Activated T-helper 2 cell treated with anti-CD3 and anti-CD28 coated beads, Interferon-gamma antibody, Interleukin-2, Interleukin-4, amounts not matched to agents 10 μg/mL and 5 μg/mL and 100 μg/mL, durations not matched to agents 14 hours and 24 hours and 36 hours (primary cell): Measurements from ENCODE around the gene ARL14EP. TPM values are rescaled to one million over a fixed set of nuclear protein-coding genes. Genes with fewer than 3 reads are reported as not detected.
A peak's percentile ranks its signal among the peaks of the same experiment; 100 is the strongest.

Experiments used
- DNase-seq: peaks from one replicate; pipeline ENCODE4 v3.0.0; 2021; ENCODE audit warnings: low spot score
- H3K27ac Mint-ChIP-seq: one replicate; pipeline ENCODE4 v1.8.0; 2021; ENCODE audit warnings: mixed read lengths
- H3K27me3 Mint-ChIP-seq: one replicate; pipeline ENCODE4 v1.8.0; 2021; ENCODE audit warnings: low read depth, mixed read lengths
- H3K36me3 Mint-ChIP-seq: one replicate; pipeline ENCODE4 v1.8.0; 2021; ENCODE audit warnings: low read depth, mixed read lengths
- H3K4me1 Mint-ChIP-seq: one replicate; pipeline ENCODE4 v1.8.0; 2021; ENCODE audit warnings: low read depth, mixed read lengths
- H3K4me3 Mint-ChIP-seq: one replicate; pipeline ENCODE4 v1.8.0; 2021; ENCODE audit warnings: low read depth, mild to moderate bottlenecking, moderate library complexity, mixed read lengths
- H3K9me3 Mint-ChIP-seq: one replicate; pipeline ENCODE4 v1.8.0; 2021; ENCODE audit warnings: mixed read lengths
- intact Hi-C: fragments of 100-400 bp; cut with micrococcal nuclease; formaldehyde crosslinking; loops from one replicate; pipeline ENCODE4 v1.15.1; 2023
- total RNA-seq: library from RNA; stranded (reverse); gene quantifications from 2 replicates; pipeline ENCODE4 v1.2.3, GENCODE V29; 2022

ARL14EP gene
- total RNA-seq, 1 donor from 2014 or later, result 35.8 TPM

DNA sequence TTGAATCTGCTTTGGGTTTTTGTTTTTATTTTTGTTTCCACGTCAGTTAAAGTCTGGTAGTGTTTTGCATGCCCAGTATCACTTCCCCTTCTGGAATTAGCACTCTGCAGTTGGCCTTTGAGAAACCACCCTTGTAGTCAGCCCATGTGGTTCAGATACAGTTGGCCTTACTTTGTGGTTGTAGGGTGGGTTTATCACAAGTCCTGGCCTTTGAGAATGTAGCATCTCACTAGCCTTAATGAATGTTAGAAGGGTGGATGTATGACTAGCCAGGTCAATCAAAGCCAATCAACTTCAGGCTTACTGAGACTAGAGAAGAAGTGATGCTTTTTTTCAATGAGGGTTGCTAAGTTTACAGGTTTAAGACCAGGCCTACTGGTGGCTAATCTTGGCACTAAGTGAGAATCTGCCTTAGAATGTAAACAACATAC lies 19.8 kb downstream of the ARL14EP start:
- Mint-ChIP-seq H3K4me1 (peaks cover 6% of the 10 kb centered on the region), H3K4me3 (no peak overlapping the region), H3K27me3 (no peaks in the 10 kb centered on the region), H3K27ac (peak overlapping the region; percentile 7), H3K36me3 (peaks cover 29% of the 10 kb centered on the region), H3K9me3 (no peaks in the 10 kb centered on the region)
- intact Hi-C loops, result no loop called here
- no peak for DNase-seq

DNA sequence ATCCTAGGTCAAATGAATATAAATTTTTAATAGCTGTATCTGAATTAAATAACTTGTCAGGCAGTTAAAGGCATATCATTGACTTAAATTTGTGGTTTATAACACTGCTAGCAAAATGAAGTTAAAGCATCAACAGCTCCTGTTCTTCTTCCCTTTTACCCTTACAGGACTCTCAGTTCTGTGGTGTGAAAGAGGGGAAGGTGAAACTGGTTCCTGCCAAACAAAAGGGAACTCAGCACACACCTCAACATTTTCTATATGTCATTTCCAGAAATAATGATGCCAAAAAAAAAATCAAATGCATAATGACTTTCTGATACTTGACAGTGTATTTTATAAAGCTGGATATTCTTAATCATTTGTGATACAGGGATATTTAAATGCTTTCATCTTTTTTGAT lies 21.2 kb downstream of the ARL14EP start:
- H3K27me3 Mint-ChIP-seq, result no peaks in the 10 kb centered on the region
- DNase-seq, result no peak
- H3K9me3 Mint-ChIP-seq, result no peaks in the 10 kb centered on the region
- no peak overlapping the region for H3K27ac Mint-ChIP-seq
- H3K36me3 Mint-ChIP-seq, result peaks cover 18% of the 10 kb centered on the region
- no peak overlapping the region for H3K4me3 Mint-ChIP-seq
- intact Hi-C loops, result loop anchor here (2.0 kb wide), 1 partner anchor 575 kb away; no protein-coding TSS in a partner anchor
- peaks cover 6% of the 10 kb centered on the region for H3K4me1 Mint-ChIP-seq

DNA sequence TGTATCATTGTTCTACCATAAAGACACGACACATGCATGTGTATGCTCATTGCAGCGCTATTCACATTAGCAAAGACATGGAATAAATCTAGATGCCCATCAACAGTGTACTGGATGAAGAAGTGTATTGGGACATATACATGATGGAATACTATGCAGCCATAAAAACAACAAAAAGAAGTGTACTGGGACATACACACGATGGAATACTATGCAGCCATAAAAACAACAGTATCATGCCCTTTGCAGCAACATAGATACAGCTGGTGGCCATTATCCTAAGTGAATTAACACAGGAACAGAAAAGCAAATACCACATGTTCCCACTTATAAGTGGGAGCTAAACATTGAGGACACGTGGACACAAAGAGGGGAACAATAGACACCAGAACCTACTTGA lies 22.7 kb downstream of the ARL14EP start:
- no peaks in the 10 kb centered on the region for H3K9me3 Mint-ChIP-seq
- no peak overlapping the region for H3K4me3 Mint-ChIP-seq
- DNase-seq, result no peak
- peaks cover 14% of the 10 kb centered on the region for H3K36me3 Mint-ChIP-seq
- no peak overlapping the region for H3K27ac Mint-ChIP-seq
- H3K27me3 Mint-ChIP-seq, result no peaks in the 10 kb centered on the region
- intact Hi-C loops, result loop anchor here (2.0 kb wide), 2 partner anchors 23 to 573 kb away; partner anchors contain the start of gene ARL14EP
- peaks cover 6% of the 10 kb centered on the region for H3K4me1 Mint-ChIP-seq

DNA sequence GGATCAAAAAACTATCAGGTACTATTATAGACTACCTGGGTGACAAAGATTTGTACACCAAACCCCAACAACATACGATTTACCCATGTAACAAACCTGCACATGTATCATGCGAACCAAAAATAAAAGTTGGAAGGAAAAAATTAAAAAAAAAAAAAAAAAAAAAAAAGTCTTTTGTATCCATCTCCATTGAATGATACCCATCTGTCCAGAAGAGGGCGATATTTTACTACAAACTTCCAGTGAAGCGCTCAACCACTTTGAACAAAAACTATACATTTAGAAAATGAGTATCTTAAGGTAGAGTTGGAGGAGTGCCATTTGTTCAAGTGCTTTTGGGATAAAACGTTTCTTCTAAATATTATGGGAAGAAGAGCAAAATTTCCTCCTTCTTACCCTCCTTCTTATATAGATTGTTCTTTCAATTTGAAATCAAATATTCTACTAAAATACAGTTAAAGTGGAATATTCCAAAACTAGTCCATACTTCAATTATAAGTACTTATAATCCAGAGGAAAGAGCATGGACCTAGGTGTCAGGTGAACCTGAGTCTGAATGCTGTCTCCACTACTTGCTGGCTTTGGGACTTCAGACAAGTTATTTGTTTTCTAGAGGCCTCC lies 23.3 kb downstream of the ARL14EP start:
- intact Hi-C loops, result loop anchor here (2.0 kb wide), 1 partner anchor 23 kb away; the partner anchor contains the start of gene ARL14EP
- peaks cover 13% of the 10 kb centered on the region for H3K36me3 Mint-ChIP-seq
- H3K27ac Mint-ChIP-seq, result no peak overlapping the region
- H3K4me1 Mint-ChIP-seq, result peaks cover 6% of the 10 kb centered on the region
- H3K9me3 Mint-ChIP-seq, result no peaks in the 10 kb centered on the region
- no peak overlapping the region for H3K4me3 Mint-ChIP-seq
- DNase-seq, result no peak
- no peaks in the 10 kb centered on the region for H3K27me3 Mint-ChIP-seq

DNA sequence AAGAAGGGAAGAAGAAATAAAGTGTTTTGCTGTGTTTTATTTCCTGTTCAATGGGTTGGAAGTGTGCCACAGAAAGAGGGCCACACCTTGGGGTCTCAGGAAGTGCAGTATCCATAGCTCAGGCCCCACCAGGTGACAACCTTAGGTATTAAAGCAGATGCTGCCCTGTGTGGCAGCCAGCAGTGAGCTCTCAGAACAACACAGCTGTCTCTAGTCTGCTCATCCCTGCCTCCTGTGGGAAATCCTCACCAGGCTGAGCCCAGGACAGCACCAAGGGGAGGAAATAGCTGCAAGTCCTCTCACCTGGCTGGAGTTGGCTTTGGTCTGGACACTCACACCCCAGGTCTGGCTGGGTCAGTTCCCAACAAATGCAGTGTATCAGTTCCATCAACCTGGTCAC lies 25.1 kb downstream of the ARL14EP start:
- Mint-ChIP-seq H3K27me3 (peaks cover 10% of the 10 kb centered on the region), H3K4me3 (no peak overlapping the region), H3K9me3 (no peaks in the 10 kb centered on the region), H3K27ac (no peak overlapping the region), H3K36me3 (peaks cover under 1% of the 10 kb centered on the region), H3K4me1 (peaks cover under 1% of the 10 kb centered on the region)
- intact Hi-C loops, result no loop called here
- DNase-seq, result no peak

DNA sequence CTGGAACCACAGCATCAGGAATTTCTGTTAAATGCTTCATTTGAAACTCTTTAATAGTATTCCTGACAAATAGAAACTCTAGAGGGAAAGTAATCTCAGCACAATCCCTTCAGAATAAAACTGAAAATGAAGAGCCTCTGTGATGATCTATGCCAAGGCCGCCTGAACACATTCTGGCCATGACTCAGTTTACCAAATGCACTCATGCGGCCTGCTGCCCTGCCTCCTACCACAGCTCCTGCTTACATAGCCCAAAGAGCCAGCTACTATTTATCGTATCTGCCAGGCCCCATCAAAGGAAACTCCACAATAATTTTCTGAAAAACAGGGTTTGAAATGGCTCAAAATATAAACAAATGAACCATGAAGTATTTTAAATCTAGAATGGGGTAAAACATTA lies 27.0 kb downstream of the ARL14EP start:
- Mint-ChIP-seq H3K36me3 (no peaks in the 10 kb centered on the region), H3K27me3 (peaks cover 10% of the 10 kb centered on the region), H3K4me1 (no peaks in the 10 kb centered on the region), H3K9me3 (no peaks in the 10 kb centered on the region), H3K4me3 (no peak overlapping the region), H3K27ac (no peak overlapping the region)
- intact Hi-C loops, result no loop called here
- DNase-seq, result no peak

DNA sequence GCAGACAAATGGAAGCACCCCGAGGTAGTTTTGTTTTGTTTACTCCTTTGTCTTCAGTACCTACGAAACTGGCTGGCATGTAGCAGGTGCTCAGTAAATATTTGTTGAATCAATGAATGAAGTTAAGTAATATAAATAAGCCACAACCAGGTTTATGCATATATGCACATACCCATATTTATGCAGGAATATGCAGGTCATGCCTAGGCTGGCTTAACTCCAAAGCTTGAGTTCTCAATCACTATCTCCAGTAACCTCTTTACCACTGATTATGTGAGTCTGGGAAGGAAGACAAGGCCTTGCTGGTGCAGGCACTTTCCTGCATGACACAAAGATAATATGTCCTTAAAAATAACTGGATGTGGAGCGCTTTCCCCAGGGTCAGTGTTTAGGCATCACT lies 27.5 kb downstream of the ARL14EP start:
- Mint-ChIP-seq H3K36me3 (no peaks in the 10 kb centered on the region), H3K4me1 (no peaks in the 10 kb centered on the region), H3K4me3 (no peak overlapping the region), H3K9me3 (no peaks in the 10 kb centered on the region), H3K27ac (no peak overlapping the region), H3K27me3 (peaks cover 10% of the 10 kb centered on the region)
- intact Hi-C loops, result no loop called here
- no peak for DNase-seq

DNA sequence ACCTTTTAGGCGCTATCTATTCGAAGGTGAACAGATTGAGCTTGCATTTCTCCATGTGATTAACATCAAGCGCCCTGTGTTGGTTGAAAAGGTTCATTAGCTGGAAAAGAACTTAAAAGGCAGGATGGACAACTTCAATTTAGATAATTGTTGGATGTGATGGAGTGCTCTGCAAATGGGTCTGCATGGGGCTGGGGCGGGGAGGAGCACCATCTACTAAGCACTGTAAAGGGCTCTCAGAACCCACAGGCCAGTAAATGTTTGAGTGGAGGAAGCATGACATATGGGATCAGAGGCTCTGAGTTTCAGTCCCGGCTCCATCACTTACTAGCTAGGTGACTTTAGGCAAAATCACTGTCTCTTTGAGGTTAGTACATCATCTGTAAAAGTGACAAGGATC lies 28.2 kb downstream of the ARL14EP start:
- DNase-seq, result no peak
- Mint-ChIP-seq H3K4me3 (no peak overlapping the region), H3K4me1 (no peaks in the 10 kb centered on the region), H3K9me3 (no peaks in the 10 kb centered on the region), H3K27me3 (peaks cover 12% of the 10 kb centered on the region), H3K36me3 (no peaks in the 10 kb centered on the region), H3K27ac (no peak overlapping the region)
- intact Hi-C loops, result no loop called here

DNA sequence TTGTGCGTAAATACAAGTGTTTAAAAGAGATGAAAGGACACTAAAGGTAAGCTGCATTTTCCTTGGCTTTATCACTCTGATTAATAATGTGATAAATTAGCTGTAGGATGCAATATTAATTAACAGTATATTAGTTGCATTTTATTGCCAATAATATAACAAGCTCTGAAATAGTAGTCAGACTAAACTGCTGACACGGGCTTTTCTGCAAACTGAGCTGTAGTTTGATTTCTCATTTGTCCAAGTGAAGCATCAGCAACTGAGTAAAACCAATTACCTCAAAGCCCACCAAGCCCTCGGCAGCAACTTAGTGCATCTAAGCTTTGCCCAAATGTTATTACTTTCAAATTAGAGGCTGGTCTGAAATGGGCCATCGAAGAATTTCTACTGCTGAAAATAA lies 33.5 kb downstream of the ARL14EP start:
- no peaks in the 10 kb centered on the region for H3K4me1 Mint-ChIP-seq
- no peaks in the 10 kb centered on the region for H3K36me3 Mint-ChIP-seq
- H3K27ac Mint-ChIP-seq, result no peak overlapping the region
- H3K27me3 Mint-ChIP-seq, result peaks cover 15% of the 10 kb centered on the region
- H3K4me3 Mint-ChIP-seq, result no peak overlapping the region
- no peak for DNase-seq
- no peaks in the 10 kb centered on the region for H3K9me3 Mint-ChIP-seq
- intact Hi-C loops, result no loop called here

DNA sequence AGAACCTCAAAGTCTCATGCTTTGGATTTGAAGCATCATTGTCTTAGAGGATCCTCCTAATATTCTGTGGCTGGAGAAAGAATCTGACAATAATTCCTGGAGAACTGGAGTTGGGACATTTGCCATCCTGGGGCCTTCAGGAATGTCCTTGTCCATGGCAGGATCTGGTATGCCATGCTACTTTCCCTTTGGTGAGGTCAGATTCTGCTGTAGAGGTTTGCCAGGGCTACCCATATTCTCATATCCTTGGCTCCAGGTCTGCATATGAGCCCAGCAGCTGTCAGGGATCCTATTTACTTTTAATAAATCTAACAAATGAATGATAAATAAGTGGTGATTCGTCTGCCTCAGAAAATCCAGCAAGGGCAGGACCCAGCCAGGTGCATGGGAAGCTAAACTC lies 35.0 kb downstream of the ARL14EP start:
- no peak overlapping the region for H3K27ac Mint-ChIP-seq
- H3K27me3 Mint-ChIP-seq, result peaks cover 7% of the 10 kb centered on the region
- intact Hi-C loops, result no loop called here
- H3K4me1 Mint-ChIP-seq, result no peaks in the 10 kb centered on the region
- H3K9me3 Mint-ChIP-seq, result no peaks in the 10 kb centered on the region
- no peak overlapping the region for H3K4me3 Mint-ChIP-seq
- DNase-seq, result no peak
- no peaks in the 10 kb centered on the region for H3K36me3 Mint-ChIP-seq

DNA sequence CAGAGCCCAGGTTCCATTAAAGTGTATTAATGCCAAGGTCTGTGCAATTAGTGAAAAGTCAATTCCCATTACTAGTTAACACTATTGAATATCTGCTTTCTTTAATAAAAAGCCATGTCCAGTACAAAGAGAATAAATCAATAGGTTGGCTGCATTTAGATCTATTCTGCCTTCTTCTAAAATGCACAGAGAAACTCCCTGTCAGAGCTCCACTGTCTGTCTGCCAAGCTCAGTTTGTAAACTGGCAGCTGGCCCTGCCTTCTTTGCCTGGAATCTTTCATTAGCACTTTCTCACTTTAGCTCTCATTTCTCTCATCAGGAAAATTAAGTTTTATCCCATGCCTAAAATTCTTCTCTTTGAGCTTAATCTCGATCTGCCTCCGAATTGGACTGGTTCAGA lies 35.6 kb downstream of the ARL14EP start:
- Mint-ChIP-seq H3K4me3 (no peak overlapping the region), H3K9me3 (no peaks in the 10 kb centered on the region), H3K27ac (no peak overlapping the region), H3K4me1 (no peaks in the 10 kb centered on the region), H3K36me3 (no peaks in the 10 kb centered on the region), H3K27me3 (peaks cover 6% of the 10 kb centered on the region)
- DNase-seq, result no peak
- intact Hi-C loops, result no loop called here

DNA sequence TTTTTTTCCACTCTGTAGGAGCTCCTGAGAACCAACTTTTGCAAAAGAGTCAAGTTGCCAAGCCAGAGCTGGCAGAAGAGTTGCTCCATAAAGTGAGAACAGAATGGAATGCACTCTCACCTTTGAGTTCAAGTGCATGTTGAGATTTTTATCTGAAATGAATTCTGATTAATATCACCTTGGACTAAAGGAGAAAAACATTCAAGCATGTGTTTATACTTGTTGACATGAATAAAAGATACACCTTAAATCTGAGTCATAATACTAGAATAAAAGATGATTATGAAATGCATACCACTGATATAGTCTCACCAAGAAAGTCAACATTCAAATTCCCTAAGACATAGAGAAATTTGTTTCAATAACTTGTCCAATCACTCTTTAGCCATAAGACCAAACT lies 37.8 kb downstream of the ARL14EP start:
- no peak for DNase-seq
- Mint-ChIP-seq H3K4me3 (no peak overlapping the region), H3K27ac (no peak overlapping the region), H3K4me1 (no peaks in the 10 kb centered on the region), H3K36me3 (no peaks in the 10 kb centered on the region), H3K27me3 (peaks cover 6% of the 10 kb centered on the region), H3K9me3 (no peaks in the 10 kb centered on the region)
- intact Hi-C loops, result no loop called here

DNA sequence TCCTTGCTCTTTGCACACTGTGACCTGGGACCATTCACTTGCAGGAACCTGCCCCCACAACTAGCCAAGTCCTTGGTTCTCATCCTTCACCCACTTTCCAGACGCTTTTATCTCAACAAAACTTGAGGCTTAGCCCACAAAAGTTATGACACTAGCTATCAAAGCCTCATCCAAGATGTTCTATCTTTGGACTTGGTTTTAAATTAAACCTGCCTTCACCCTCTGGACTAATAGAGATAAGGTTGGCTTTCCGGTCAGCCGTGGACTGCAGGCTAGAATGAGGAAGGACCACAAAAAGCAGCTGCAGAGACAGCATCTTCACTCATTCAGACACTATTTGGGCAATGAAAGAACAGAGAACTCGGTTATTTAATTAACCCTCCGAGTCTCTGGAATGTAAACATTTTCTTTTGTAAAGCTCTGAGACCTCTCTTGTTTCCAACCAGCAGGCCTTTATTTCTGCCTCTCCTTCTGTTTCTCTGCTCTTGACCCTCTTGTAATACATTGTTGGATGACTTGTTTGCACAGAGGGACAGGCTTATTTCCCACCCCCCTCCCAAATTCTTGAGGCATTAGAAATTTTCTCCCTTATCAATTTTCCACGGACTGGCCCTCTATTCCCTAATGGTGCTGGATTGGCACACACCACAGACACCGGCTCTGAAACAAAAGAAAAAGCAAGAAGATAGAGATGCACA lies 41.4 kb downstream of the ARL14EP start:
- no peaks in the 10 kb centered on the region for H3K36me3 Mint-ChIP-seq

More for the DNA sequence above, 41.4 kb downstream of the ARL14EP start:
- DNase-seq, result no peak
- Mint-ChIP-seq H3K27ac (no peak overlapping the region), H3K4me3 (no peak overlapping the region), H3K27me3 (no peaks in the 10 kb centered on the region), H3K4me1 (no peaks in the 10 kb centered on the region), H3K9me3 (no peaks in the 10 kb centered on the region)
- intact Hi-C loops, result no loop called here
